T47D (cell line): ENCODE data around the gene IVNS1ABP.
"Not testable (repeated sequence)": the region's sequence is repeated elsewhere in the genome, so short reads cannot be mapped to it uniquely, and the experiment has no call there.

Experiments used
- DNase-seq, 2 experiments: peaks; one replicate each; pipeline versions ENCODE4 v3.0.0 to v3.0.0-alpha.2; 2011 to 2012; ENCODE audit warnings: low read depth in 1 of 2, low spot score in 1 of 2
- JUND ChIP-seq: IDR thresholded peaks from 2 replicates; pipeline ENCODE4 v1.6.1; 2012; ENCODE audit warnings: low read depth
- in situ Hi-C: cut with HindIII; loops from 2 replicates; pipeline ENCODE4 v1.10.0; 2016; ENCODE audit warnings: low sequenced_read_pairs, low pct_unique_long_range_greater_than_20kb

Gene IVNS1ABP

DNA sequence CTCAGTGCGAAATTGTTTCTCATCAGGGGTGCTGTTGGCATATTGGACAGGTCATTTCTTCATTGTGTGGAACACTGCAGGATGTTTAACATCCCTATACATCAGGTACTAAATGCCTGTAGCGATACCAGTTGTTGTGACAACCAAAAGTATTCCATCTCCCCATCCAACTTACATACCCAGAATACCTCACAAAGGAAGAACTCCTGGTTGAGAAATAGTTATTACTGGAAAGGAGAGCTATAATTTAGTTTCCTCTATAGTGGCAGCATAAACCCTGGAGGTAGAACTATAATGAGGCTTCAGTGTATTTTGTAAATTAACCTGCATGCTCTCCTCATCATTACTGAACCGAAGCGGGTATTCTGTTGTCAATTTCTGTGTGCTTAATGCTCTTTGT lies 45.1 kb downstream of the IVNS1ABP start:
- no peak for TF ChIP-seq JUND
- no peak for DNase-seq
- in situ Hi-C loops: no loop called here

- no peak for DNase-seq
- TF ChIP-seq JUND: no peak
- in situ Hi-C loops: no loop called here
These were observed 48.7 kb downstream of the IVNS1ABP start for GRCh38 chr1:185268352-185268751.

- TF ChIP-seq JUND: no peak
- in situ Hi-C loops: no loop called here
- DNase-seq: no peak
These were observed 49.3 kb downstream of the IVNS1ABP start for GRCh38 chr1:185267701-185268100.

GRCh38 chr1:185267301-185267700 lies 49.7 kb downstream of the IVNS1ABP start:
- TF ChIP-seq JUND: no peak
- DNase-seq: no peak
- in situ Hi-C loops: no loop called here

DNA sequence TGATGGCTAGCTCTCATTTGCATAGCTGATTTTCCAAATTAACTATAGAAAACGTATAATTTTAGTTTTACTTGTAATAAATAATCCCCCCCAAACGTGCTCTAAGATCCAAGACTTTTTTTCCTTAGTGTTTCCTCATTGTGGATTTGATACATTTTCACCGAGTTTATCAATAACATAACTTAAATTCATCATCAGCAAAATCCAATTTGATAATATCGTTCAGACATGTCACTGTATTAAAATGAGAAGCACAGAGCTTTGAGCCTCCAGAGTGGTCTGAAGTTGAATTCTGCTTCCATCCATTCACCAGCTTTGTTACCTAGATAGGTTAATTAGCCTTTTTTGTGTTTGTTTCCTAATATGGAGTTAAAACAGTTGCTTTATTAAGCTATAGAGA lies 51.7 kb downstream of the IVNS1ABP start:
- TF ChIP-seq JUND: no peak
- in situ Hi-C loops: no loop called here

GRCh38 chr1:185263780-185264179 lies 53.3 kb downstream of the IVNS1ABP start:
- TF ChIP-seq JUND: no peak
- in situ Hi-C loops: no loop called here
- no peak for DNase-seq

More for the DNA sequence above, 51.7 kb downstream of the IVNS1ABP start:
- no peak for DNase-seq

GRCh38 chr1:185263292-185263691 lies 53.8 kb downstream of the IVNS1ABP start:
- no peak for DNase-seq
- no peak for TF ChIP-seq JUND
- in situ Hi-C loops: no loop called here

DNA sequence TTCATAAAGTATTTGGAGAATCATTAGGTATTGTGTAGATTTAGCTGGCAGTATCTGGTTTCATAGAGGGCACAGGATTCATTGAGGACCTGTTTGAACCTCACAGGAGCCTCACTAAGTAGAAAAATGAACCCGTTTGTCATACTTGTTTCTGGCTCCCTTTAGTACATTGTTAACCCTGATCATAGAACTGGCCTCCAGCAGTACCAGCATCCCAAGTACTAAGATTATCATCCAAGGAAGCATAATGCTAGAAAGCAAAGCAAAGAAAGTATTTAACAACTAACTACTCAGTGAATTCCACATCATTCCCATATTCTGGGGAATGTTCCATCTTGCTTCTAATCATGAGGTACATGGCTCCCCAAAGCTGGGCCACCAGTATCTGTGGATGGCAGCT lies 54.9 kb downstream of the IVNS1ABP start:
- DNase-seq: no peak
- in situ Hi-C loops: no loop called here
- TF ChIP-seq JUND: no peak

DNA sequence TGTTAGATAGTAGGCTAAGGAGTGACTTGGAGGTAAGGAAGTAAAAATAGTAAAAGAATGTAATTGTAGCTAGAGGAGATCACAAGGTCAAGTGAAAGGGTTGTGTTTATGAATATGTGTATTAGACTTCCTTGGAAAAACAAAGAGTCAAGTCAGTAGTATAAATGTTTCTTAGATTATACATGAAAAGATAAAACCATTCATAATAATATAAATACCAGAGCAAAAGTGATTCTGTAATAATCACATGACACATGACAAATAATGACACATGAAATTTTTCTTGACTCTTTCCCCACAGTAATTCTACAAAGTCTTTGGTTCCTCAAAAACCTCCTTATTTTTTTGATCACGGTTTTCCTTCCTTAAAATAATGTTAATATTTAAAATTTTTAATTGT lies 56.4 kb downstream of the IVNS1ABP start:
- in situ Hi-C loops: no loop called here
- no peak for DNase-seq
- TF ChIP-seq JUND: no peak

DNA sequence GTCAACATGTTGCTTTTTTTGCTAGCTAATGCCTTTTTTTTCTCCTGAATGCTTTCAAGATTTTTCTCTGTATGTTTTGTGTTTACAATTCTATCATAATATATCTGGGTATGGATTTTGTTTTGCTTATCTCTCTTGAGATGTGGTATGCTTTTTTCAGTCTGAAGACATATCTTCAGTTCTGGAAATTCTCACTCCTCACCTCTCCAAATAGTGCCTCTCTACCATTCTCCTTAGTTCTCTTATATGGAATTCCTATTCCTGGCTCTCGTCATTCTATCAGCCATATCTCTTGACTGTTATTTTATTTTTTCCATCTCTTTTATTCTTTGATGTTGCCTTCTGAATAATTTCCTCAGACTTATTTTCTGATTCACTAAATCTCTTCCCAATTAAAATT lies 58.4 kb downstream of the IVNS1ABP start:
- in situ Hi-C loops: no loop called here
- TF ChIP-seq JUND: no peak
- DNase-seq: no peak

DNA sequence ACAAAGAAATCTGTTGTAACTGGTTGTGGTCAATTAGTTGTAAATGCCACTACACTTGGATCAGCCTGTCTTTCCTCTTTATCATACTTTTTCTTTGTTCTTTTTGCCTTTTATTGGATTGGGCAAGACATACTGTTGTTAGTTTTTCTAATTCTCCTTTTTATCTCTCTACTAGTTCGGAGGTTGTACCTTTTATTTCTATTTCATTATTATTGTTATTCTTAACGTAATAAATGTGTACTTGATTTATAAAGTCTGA lies 59.2 kb downstream of the IVNS1ABP start:
- in situ Hi-C loops: no loop called here
- TF ChIP-seq JUND: no peak
- DNase-seq: no peak

DNA sequence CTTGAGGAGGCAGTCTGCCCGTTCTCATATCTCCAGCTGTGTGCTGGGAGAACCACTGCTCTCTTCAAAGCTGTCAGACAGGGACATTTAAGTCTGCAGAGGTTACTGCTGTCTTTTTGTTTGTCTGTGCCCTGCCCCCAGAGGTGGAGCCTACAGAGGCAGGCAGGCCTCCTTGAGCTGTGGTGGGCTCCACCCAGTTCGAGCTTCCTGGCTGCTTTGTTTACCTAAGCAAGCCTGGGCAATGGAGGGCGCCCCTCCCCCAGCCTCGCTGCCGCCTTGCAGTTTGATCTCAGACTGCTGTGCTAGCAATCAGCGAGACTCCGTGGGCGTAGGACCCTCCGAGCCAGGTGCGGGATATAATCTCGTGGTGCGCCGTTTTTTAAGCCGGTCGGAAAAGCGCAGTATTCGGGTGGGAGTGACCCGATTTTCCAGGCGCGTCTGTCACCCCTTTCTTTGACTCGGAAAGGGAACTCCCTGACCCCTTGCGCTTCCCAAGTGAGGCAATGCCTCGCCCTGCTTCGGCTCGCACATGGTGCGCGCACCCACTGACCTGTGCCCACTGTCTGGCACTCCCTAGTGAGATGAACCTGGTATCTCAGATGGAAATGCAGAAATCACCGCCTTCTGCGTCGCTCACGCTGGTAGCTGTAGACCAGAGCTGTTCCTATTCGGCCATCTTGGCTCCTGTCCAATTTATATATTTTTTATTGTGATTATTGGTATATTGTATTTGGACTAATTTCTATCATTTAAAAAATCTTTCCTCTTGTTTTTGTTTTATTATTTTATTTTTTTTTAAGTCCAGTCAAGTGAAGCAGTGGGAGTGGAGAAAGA lies 59.7 kb downstream of the IVNS1ABP start:
- in situ Hi-C loops, DNase-seq: not testable (repeated sequence)

- DNase-seq, in situ Hi-C loops: not testable (repeated sequence)
These were observed 61.4 kb downstream of the IVNS1ABP start for GRCh38 chr1:185255595-185255994.

GRCh38 chr1:185252404-185252803 lies 64.6 kb downstream of the IVNS1ABP start:
- in situ Hi-C loops: not testable (repeated sequence)

DNA sequence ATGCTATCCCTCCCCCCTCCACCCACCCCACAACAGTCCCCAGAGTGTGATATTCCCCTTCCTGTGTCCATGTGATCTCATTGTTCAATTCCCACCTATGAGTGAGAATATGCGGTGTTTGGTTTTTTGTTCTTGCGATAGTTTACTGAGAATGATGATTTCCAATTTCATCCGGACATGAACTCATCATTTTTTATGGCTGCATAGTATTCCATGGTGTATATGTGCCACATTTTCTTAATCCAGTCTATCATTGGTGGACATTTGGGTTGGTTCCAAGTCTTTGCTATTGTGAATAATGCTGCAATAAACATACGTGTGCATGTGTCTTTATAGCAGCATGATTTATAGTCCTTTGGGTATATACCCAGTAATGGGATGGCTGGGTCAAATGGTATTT lies 65.1 kb downstream of the IVNS1ABP start:
- DNase-seq, in situ Hi-C loops: not testable (repeated sequence)

More at GRCh38 chr1:185252404-185252803, 64.6 kb downstream of the IVNS1ABP start:
- DNase-seq: not testable (repeated sequence)
